HG02623 (cell line): ENCODE measurements around the gene CRB1.
"Not testable (repeated sequence)": the region's sequence is repeated elsewhere in the genome, so short reads cannot be mapped to it uniquely, and the experiment has no call there.

Source experiments
- ATAC-seq: cut with Tn5 transposase; IDR thresholded peaks from one replicate; pipeline ENCODE4 v1.9.1; 2021; ENCODE audit warnings: moderate library complexity; ENCODE audit not compliant: unreplicated experiment

Gene CRB1

GRCh38 chr1:197397895-197398294 is 129.8 kb downstream of the CRB1 start:
- no peak for ATAC-seq

- ATAC-seq = peak; percentile 71
Measured at GRCh38 chr1:197399755-197400521, 131.9 kb downstream of the CRB1 start.

GRCh38 chr1:197400522-197400902 is 132.5 kb downstream of the CRB1 start:
- no peak for ATAC-seq

GRCh38 chr1:197402189-197402588 is 134.1 kb downstream of the CRB1 start:
- no peak for ATAC-seq

- ATAC-seq = not testable (repeated sequence)
Measured at GRCh38 chr1:197404774-197405173, 136.7 kb downstream of the CRB1 start.

- not testable (repeated sequence) for ATAC-seq
Measured at GRCh38 chr1:197405614-197406013, 137.6 kb downstream of the CRB1 start.

- no peak for ATAC-seq
Measured at GRCh38 chr1:197413564-197413963, 145.5 kb downstream of the CRB1 start.

- no peak for ATAC-seq
Measured at GRCh38 chr1:197415221-197415620, 147.2 kb downstream of the CRB1 start.

GRCh38 chr1:197418693-197419092 is 150.6 kb downstream of the CRB1 start:
- ATAC-seq = no peak

- ATAC-seq = no peak
Measured at GRCh38 chr1:197422993-197423392, 154.9 kb downstream of the CRB1 start.

GRCh38 chr1:197424380-197424779 is 156.3 kb downstream of the CRB1 start:
- ATAC-seq = no peak

- no peak for ATAC-seq
Measured at GRCh38 chr1:197429372-197429771, 161.3 kb downstream of the CRB1 start.

GRCh38 chr1:197435224-197435623 is 167.2 kb downstream of the CRB1 start:
- ATAC-seq = no peak

- no peak for ATAC-seq
Measured at GRCh38 chr1:197437601-197438000, 169.5 kb downstream of the CRB1 start.

- no peak for ATAC-seq
Measured at GRCh38 chr1:197438010-197438790, 170.1 kb downstream of the CRB1 start.

GRCh38 chr1:197439708-197440280 is 171.7 kb downstream of the CRB1 start:
- no peak for ATAC-seq

GRCh38 chr1:197440715-197441114 is 172.7 kb downstream of the CRB1 start:
- no peak for ATAC-seq

GRCh38 chr1:197441999-197442414 is 174.0 kb downstream of the CRB1 start:
- ATAC-seq = no peak

- no peak for ATAC-seq
Measured at GRCh38 chr1:197444755-197445154, 176.7 kb downstream of the CRB1 start.

GRCh38 chr1:197448121-197448779 is 180.2 kb downstream of the CRB1 start:
- ATAC-seq = no peak

GRCh38 chr1:197451381-197451780 is 183.3 kb downstream of the CRB1 start:
- ATAC-seq = no peak
